Kidney (tissue), 14 donors: ENCODE measurements around the gene COLEC12. TPM values are rescaled to one million over a fixed set of nuclear protein-coding genes. Genes with fewer than 3 reads are reported as not detected.

Source experiments
- DNase-seq, 5 donors: peaks; one replicate each; pipeline ENCODE4 v3.0.0-alpha.2; 2013 to 2020
- FAIRE-seq: peaks from 2 replicates; lab custom pipeline; 2012; peaks lifted over from hg19 to GRCh38; lab: Jason Lieb, UNC
- H3K27ac ChIP-seq, 2 donors: one replicate each; pipeline ENCODE4 v1.7.0; 2013; ENCODE audit warnings: low read depth in 2 of 2, low read length in 2 of 2, inconsistent platforms in 1 of 2
- H3K27me3 ChIP-seq: one replicate; pipeline ENCODE4 v1.7.1; 2013; ENCODE audit warnings: low read length, inconsistent platforms; ENCODE audit not compliant: control insufficient read depth, insufficient read depth
- H3K36me3 ChIP-seq, 3 donors: one replicate each; pipeline versions ENCODE4 v1.7.0 to v1.7.1; 2013; ENCODE audit warnings: low read length in 3 of 3, control low read depth in 1 of 3, inconsistent platforms in 1 of 3; ENCODE audit not compliant: insufficient read depth in 3 of 3, control insufficient read depth in 2 of 3
- H3K4me1 ChIP-seq, 3 donors: one replicate each; pipeline versions ENCODE4 v1.7.0 to v1.7.1; 2013; ENCODE audit warnings: low read length in 3 of 3, inconsistent platforms in 1 of 3, low read depth in 1 of 3; ENCODE audit not compliant: control insufficient read depth in 2 of 3, insufficient read depth in 2 of 3
- H3K4me3 ChIP-seq, 3 donors: one replicate each; pipeline versions ENCODE4 v1.7.0 to v1.8.1; 2013; ENCODE audit warnings: low read length in 3 of 3, control low read depth in 1 of 3, inconsistent platforms in 1 of 3
- H3K9ac ChIP-seq, 3 donors: one replicate each; pipeline versions ENCODE4 v1.7.0 to v1.7.1; 2013; ENCODE audit warnings: low read length in 3 of 3, control low read depth in 1 of 3, inconsistent platforms in 1 of 3
- H3K9me3 ChIP-seq, 3 donors: one replicate each; pipeline versions ENCODE4 v1.7.0 to v1.7.1; 2013; ENCODE audit warnings: low read length in 3 of 3, control low read depth in 1 of 3, inconsistent platforms in 1 of 3; ENCODE audit not compliant: control insufficient read depth in 2 of 3, insufficient read depth in 1 of 3
- intact Hi-C: fragments of 100-400 bp; cut with DNase I; formaldehyde crosslinking; loops from one replicate; pipeline ENCODE4 v1.11.1; 2022
- polyA plus RNA-seq: library from polyadenylated mRNA; stranded (reverse); fragments of 350-450 nt; fragmentation: Illumina TruSeq; extraction: RNeasy Lipid Tissue Mini Kit (QIAGEN cat#74804); gene quantifications from one replicate; pipeline ENCODE4 v1.2.3, GENCODE V29; 2014; ENCODE audit warnings: low read depth, low replicate concordance; ENCODE audit not compliant: insufficient read depth
- total RNA-seq: library from RNA; stranded (reverse); fragmentation: NEBNext Ultra II Directional; extraction: Animal tissue kit (Norgen Biotek cat#: 25700); gene quantifications from one replicate; pipeline ENCODE4 v1.2.1, GENCODE V29; 2021
- TF ChIP-seq, protein P1 (sequence below): IDR thresholded peaks from 3 replicates; pipeline ENCODE4 v1.5.1; 2012; ENCODE audit warnings: mild to moderate bottlenecking, moderate library complexity, borderline replicate concordance; ENCODE audit not compliant: insufficient read depth; ENCODE audit errors: extremely low read depth
- donor health status: control.
- donor health status: control.
- donor health status: control.
- donor health status: control.
- donor health status: control.
- donor health status: DM: yes; HTN: yes; CAD: no.
- donor health status: Normal renal cell carcinoma (clear cell type).

Gene COLEC12
- total and polyA plus RNA-seq, 2 donors from 2014 or later = 1.3 to 7.4 TPM

DNA sequence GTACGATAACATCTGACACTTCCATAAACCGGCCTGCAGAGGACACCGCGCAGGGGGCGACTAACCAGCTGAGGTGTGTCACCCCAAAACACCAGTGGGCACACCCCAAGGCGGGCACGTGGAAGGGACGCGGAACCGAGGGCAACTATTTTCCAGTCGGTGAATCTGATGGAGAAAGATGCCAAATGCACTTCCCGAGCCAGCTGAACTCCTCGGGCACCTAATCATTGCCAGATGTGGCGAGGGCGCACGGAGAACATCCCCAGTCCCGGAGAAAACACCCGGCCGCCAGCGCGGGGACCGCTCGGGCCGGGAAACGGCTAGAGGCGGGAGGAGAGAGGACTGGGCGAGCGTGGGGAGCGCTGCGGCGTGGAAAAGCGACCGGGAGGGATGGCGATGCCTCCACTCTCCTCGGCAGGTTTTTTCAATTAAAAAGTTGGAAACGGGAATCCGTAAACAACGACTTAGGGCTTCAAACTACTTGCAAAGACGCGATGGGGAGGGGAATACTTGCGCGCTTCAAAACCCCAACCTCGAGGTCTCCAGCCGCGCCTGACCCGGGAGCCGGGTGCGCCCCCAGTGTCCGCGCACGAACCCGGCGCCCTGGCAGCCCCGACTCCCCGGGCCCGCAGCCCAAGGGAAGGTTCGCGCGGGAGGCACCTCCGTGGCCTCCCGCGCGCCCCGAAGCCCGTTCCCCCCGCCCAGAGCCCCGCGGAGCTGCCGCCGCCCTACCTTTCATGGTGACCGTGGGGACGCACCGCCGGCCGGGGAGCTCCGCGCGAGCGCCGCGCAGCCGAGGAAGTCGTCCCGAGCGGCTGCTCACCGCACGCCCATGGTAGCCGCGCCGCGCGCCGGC lies 497 bp downstream of the COLEC12 start:
- Histone ChIP-seq H3K27ac (no peak overlapping the region), H3K9ac (peak overlapping the region in 2 of 3 donors; percentile 1 to 44), H3K9me3 (no peaks in the 10 kb centered on the region), H3K4me3 (peak overlapping the region; percentile 32 to 63 (median 45)), H3K36me3 (no peaks in the 10 kb centered on the region), H3K4me1 (peaks cover 0 to 3% (median 0%) of the 10 kb centered on the region in 3 donors), H3K27me3 (peaks cover 5% of the 10 kb centered on the region)
- FAIRE-seq (no peak), DNase-seq (peak in 4 of 5 donors; percentile 24 to 61 (median 57))
- intact Hi-C loops = no loop called here
- TF ChIP-seq, protein P1, sequence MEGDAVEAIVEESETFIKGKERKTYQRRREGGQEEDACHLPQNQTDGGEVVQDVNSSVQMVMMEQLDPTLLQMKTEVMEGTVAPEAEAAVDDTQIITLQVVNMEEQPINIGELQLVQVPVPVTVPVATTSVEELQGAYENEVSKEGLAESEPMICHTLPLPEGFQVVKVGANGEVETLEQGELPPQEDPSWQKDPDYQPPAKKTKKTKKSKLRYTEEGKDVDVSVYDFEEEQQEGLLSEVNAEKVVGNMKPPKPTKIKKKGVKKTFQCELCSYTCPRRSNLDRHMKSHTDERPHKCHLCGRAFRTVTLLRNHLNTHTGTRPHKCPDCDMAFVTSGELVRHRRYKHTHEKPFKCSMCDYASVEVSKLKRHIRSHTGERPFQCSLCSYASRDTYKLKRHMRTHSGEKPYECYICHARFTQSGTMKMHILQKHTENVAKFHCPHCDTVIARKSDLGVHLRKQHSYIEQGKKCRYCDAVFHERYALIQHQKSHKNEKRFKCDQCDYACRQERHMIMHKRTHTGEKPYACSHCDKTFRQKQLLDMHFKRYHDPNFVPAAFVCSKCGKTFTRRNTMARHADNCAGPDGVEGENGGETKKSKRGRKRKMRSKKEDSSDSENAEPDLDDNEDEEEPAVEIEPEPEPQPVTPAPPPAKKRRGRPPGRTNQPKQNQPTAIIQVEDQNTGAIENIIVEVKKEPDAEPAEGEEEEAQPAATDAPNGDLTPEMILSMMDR = no peak

DNA sequence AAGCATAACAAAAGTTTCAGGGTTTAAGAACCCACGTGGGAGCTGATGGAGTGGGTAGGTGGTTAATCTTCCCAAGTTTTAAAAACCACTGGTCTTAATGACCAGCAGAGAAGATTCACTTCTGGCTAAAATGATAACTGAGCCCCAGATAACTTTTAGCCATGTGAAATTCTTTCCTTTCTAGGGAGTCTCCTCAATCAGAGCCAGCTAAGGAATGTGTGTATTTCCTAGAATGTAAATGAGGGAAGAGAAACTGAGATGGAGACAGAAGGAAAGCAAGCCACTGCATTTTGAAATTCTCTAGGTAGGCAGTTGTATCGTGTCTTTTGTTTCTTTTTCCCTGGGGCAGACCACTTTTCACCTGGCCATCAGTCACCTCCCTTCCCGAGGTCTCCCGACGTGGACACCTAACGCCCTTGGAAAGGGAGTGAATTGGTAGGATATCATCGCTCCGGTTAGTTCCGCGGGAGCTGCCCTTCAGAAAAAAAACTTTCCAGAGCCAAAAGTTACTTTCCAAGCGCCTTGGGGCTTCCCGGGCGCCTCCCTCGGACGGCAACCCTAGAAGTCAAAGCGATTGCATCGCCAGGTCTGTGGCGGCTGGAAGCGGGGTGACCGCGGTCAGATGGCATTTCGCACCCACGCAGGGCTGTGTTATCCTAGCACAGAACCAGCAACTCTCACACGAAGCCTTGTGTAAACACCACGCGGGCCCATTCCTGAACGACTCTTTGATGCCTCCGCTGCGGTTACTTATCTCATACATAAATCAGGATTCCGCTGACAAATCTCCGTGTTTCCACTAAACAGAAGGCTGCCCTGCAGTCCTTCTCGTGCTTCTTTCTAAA lies 1.3 kb downstream of the COLEC12 start:
- H3K9ac ChIP-seq = peak overlapping the region in 2 of 3 donors; percentile 1 to 44
- intact Hi-C loops = no loop called here
- no peak for FAIRE-seq

DNA sequence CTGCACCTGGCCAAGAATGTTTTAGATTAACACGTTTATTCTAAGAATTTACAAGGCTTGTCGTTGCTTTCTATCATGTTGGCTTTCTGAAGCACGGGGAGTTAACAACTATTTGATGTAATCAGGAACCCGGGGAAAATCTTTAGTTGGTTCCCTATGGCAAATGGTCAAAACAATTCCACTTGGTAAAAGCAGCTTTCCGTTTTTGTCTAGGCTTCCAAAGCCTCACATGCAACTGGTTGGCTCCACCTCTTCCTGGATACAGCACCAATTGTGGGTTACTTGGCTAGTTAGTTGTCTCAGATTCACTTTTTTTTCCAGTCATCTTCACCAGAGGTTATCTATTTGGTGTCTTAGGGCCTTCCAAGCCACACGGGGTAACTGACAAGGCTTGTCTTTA lies 2.8 kb downstream of the COLEC12 start:
- TF ChIP-seq, protein P1 = no peak
- intact Hi-C loops = no loop called here
- no peak for FAIRE-seq
- Histone ChIP-seq H3K27me3 (peaks cover 5% of the 10 kb centered on the region), H3K9ac (no peak overlapping the region), H3K27ac (no peak overlapping the region), H3K4me3 (no peak overlapping the region), H3K9me3 (no peaks in the 10 kb centered on the region), H3K36me3 (no peaks in the 10 kb centered on the region), H3K4me1 (peaks cover 0 to 3% (median 0%) of the 10 kb centered on the region in 3 donors)
- DNase-seq = no peak

More for the DNA sequence above, 1.3 kb downstream of the COLEC12 start:
- H3K36me3 ChIP-seq = no peaks in the 10 kb centered on the region
- peak overlapping the region; percentile 32 to 63 (median 45) for H3K4me3 ChIP-seq
- no peaks in the 10 kb centered on the region for H3K9me3 ChIP-seq
- H3K4me1 ChIP-seq = peaks cover 0 to 3% (median 0%) of the 10 kb centered on the region in 3 donors
- no peak overlapping the region for H3K27ac ChIP-seq
- TF ChIP-seq, protein P1 = no peak
- peaks cover 5% of the 10 kb centered on the region for H3K27me3 ChIP-seq
- peak in 4 of 5 donors; percentile 69 to 86 (median 82) for DNase-seq
